BE2C (cell line): ENCODE data around the gene SYT3.

ENCODE experiments used
- DNase-seq: peaks from one replicate; pipeline ENCODE4 v3.0.0-alpha.2; 2020
- H3K27me3 ChIP-seq: fragments of 250-450 bp; sonication (Bioruptor Pico); 2 replicates; pipeline ENCODE4 v1.5.1; 2020; ENCODE audit warnings: mild to moderate bottlenecking
- H3K36me3 ChIP-seq: fragments of 250-450 bp; sonication (Bioruptor Pico); 2 replicates; pipeline ENCODE4 v1.5.1; 2020; ENCODE audit warnings: mild to moderate bottlenecking
- H3K4me1 ChIP-seq: fragments of 250-450 bp; sonication (Bioruptor Pico); 2 replicates; pipeline ENCODE4 v1.5.1; 2020
- H3K4me3 ChIP-seq: 2 replicates; pipeline ENCODE4 v1.5.1; 2011; ENCODE audit warnings: low read depth, low read length
- H3K9me3 ChIP-seq: fragments of 250-450 bp; sonication (Bioruptor Pico); 2 replicates; pipeline ENCODE4 v1.5.1; 2020
- TF ChIP-seq, protein P1 (sequence below): IDR thresholded peaks from 2 replicates; pipeline ENCODE4 v1.5.1; 2012; ENCODE audit warnings: mild to moderate bottlenecking, low read depth, low read length

Gene SYT3

DNA sequence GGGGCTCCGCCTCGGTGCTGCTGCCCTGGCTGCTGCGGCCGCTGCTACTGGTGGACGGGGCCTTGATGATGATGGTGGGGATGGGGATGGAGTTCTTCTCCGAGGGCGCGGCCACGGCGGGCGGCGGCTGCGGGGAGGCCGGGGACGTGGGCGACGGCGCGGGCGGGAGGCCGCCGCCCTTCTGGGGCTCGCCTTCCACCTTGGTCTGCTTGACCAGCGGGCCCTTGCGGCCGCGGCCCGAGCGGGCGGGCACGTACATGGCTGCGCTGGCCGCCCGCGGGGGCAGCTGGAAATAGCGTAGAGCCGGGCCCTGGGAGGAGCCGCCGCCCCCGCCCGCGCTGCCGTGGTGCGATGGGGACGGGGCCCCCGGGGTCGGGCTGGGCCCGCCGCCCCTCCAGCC is 28.7 kb upstream of the SYT3 start:
- Histone ChIP-seq H3K4me1 (no peaks in the 10 kb centered on the region), H3K36me3 (peaks cover 3% of the 10 kb centered on the region), H3K4me3 (no peak overlapping the region), H3K27me3 (no peaks in the 10 kb centered on the region), H3K9me3 (no peaks in the 10 kb centered on the region)
- TF ChIP-seq, protein P1, sequence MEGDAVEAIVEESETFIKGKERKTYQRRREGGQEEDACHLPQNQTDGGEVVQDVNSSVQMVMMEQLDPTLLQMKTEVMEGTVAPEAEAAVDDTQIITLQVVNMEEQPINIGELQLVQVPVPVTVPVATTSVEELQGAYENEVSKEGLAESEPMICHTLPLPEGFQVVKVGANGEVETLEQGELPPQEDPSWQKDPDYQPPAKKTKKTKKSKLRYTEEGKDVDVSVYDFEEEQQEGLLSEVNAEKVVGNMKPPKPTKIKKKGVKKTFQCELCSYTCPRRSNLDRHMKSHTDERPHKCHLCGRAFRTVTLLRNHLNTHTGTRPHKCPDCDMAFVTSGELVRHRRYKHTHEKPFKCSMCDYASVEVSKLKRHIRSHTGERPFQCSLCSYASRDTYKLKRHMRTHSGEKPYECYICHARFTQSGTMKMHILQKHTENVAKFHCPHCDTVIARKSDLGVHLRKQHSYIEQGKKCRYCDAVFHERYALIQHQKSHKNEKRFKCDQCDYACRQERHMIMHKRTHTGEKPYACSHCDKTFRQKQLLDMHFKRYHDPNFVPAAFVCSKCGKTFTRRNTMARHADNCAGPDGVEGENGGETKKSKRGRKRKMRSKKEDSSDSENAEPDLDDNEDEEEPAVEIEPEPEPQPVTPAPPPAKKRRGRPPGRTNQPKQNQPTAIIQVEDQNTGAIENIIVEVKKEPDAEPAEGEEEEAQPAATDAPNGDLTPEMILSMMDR, result no peak
- no peak for DNase-seq

DNA sequence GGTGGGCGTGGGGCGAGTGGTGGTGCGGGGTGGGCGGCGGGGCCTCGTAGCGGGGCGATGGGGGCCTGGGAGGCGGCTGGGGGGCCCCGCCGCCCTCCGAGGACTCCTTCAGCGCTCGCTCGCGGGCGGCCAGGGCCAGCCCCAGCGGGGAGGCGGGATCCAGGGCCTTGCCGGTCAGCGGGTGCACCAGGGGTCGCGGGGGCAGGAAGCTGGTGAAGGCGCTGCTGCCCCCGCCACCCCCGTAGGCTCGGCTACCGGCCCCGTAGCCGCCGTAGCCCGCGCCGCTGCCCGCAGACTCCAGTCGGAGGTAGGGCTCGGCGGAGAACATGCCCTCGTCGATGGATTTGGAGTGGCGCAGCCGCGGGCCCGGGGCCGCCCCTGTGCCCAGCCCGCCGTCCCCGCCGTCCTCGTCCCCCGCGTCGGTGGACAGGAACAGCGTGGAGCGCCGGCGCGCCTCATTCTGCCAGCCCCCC is 28.1 kb upstream of the SYT3 start:
- Histone ChIP-seq H3K27me3 (no peaks in the 10 kb centered on the region), H3K9me3 (no peaks in the 10 kb centered on the region)

DNA sequence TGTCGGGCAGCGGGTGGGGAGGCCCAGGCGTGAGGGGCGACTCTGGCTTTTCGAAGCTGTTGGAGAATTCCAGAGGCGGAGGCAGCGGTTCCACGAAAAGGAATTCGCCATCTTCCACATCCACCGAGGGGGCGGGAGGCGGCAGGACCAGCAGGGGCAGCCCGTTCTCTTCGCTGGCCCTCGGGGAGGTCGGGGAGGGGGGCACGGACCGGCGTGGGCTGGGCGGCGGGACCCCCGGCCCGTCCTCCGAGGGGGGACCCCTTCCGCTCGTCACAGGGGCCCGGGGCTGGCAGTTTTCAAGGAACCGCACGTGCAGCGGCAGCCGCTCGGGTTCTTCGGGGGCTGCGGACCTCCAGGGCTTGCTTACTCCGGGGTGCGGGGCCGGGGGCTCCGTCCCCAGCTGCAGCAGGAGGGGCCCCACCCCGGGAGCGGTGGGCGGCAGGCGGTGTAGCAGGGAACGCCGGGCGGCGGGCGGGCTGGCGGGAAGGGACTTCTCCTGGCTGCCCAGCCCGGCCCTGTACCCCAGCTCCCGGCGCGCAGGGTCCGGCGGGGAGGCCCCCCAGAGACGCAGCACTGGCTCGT is 27.6 kb upstream of the SYT3 start:
- no peaks in the 10 kb centered on the region for H3K9me3 ChIP-seq
- H3K27me3 ChIP-seq, result no peaks in the 10 kb centered on the region
- no peak for DNase-seq
- TF ChIP-seq, protein P1, result no peak
- H3K4me3 ChIP-seq, result no peak overlapping the region
- H3K36me3 ChIP-seq, result peaks cover 3% of the 10 kb centered on the region
- H3K4me1 ChIP-seq, result no peaks in the 10 kb centered on the region

More for the DNA sequence above, 28.1 kb upstream of the SYT3 start:
- Histone ChIP-seq H3K36me3 (peaks cover 3% of the 10 kb centered on the region), H3K4me1 (no peaks in the 10 kb centered on the region), H3K4me3 (no peak overlapping the region)
- no peak for DNase-seq
- TF ChIP-seq, protein P1, result no peak

DNA sequence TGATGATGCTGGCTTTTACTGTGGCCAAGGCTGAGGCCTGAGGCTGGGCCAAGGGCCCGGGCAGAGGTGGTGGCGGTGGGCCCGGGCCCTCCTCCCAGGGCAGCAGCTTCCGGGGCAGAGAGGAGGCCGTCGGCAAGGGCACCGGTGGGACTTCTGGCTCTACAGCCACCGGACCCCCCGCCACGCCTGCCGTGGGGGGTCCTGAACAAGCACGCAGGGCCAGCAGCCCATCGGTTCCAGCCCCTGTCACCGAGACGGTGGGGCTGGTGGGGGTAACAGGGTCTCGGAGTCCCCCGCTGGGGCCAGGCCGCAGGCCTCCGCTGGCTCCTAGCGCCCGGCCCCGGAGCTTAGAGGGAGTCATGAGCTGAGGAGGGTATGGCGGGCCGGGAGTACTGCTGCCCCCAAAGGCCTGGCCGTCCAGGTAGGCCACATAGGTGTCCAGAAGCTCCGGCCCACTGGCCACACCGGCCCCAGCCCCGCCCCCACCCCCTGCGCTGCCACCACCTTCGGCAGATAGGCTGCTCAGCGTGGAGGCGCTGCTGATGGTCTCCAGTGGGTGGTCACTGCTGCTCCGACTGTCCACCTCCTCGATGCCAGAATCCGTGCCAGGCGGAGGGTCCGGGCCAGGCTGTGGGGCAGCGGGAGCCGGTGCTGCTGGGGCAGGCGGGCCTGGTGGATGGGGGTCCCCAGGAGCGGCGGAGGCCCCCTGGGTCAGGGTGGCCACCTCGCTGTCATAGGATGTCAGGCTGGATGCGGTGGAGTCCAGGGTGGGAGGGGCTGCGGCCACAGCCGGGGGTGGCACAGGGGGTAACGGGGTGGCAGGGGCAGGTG is 26.9 kb upstream of the SYT3 start:
- no peak overlapping the region for H3K4me3 ChIP-seq
- no peak for DNase-seq
- H3K27me3 ChIP-seq, result no peaks in the 10 kb centered on the region
- TF ChIP-seq, protein P1, result no peak
- peaks cover 3% of the 10 kb centered on the region for H3K36me3 ChIP-seq
- H3K9me3 ChIP-seq, result no peaks in the 10 kb centered on the region
- H3K4me1 ChIP-seq, result no peaks in the 10 kb centered on the region

DNA sequence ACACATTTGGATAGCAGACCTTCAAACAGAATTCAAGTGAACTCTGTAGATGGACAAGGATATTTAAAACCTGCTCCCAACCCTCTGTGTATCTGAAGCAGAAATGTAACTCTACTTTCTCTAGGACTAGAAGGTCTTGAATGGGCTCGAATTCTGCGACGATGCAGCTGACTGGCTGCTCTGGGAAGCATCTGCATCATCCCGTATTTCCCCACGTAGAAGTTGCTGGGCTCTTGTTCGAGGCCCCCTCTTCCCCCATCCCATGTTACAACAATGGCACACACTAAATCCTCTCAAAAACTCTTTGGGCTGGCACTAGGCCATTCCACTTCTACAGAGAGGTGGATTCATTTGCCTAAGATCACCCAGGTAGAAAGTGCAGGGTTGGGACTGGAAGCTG is 24.5 kb upstream of the SYT3 start:
- peaks cover 3% of the 10 kb centered on the region for H3K36me3 ChIP-seq
- no peak overlapping the region for H3K4me3 ChIP-seq
- no peaks in the 10 kb centered on the region for H3K27me3 ChIP-seq
- H3K9me3 ChIP-seq, result no peaks in the 10 kb centered on the region
- no peak for DNase-seq
- TF ChIP-seq, protein P1, result no peak
- no peaks in the 10 kb centered on the region for H3K4me1 ChIP-seq

DNA sequence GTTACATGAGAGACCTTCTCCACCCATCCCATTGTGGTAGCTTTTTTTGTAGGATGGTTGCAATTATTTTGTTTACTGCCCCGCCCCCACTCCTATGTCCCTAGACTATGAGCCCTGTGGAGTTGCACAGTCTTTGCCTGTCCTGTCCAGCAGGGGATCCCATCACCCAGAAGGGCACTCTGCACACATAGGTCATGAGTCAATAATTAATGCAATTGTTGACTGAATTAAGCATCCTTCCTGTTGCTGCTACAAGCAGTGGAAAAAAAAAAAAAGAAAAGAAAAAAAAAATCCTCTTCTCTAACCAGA is 23.8 kb upstream of the SYT3 start:
- no peaks in the 10 kb centered on the region for H3K27me3 ChIP-seq
- TF ChIP-seq, protein P1, result peak; percentile 59
- H3K4me1 ChIP-seq, result no peaks in the 10 kb centered on the region
- H3K36me3 ChIP-seq, result peaks cover 3% of the 10 kb centered on the region
- no peaks in the 10 kb centered on the region for H3K9me3 ChIP-seq
- H3K4me3 ChIP-seq, result no peak overlapping the region
- peak; percentile 48 for DNase-seq
